Nephron (organoid): ENCODE data around the gene NANS.

ENCODE experiments used
- H3K27ac Mint-ChIP-seq, 3 experiments: 2 replicates each; pipeline ENCODE4 v1.8.0; 2020; ENCODE audit warnings: mixed read lengths in 3 of 3, mild to moderate bottlenecking in 2 of 3, moderate library complexity in 1 of 3
- H3K27me3 Mint-ChIP-seq: 2 replicates; pipeline ENCODE4 v1.8.0; 2021; ENCODE audit warnings: low read depth, mild to moderate bottlenecking, moderate library complexity, mixed read lengths
- H3K36me3 Mint-ChIP-seq: 2 replicates; pipeline ENCODE4 v1.8.0; 2020; ENCODE audit warnings: low read depth, mixed read lengths
- H3K4me1 Mint-ChIP-seq: 2 replicates; pipeline ENCODE4 v1.8.0; 2020; ENCODE audit warnings: mixed read lengths
- H3K4me3 Mint-ChIP-seq, 3 experiments: 2 replicates each; pipeline ENCODE4 v1.8.0; 2020; ENCODE audit warnings: mild to moderate bottlenecking in 3 of 3, mixed read lengths in 3 of 3, moderate library complexity in 2 of 3
- H3K9me3 Mint-ChIP-seq: 2 replicates; pipeline ENCODE4 v1.8.0; 2020; ENCODE audit warnings: mixed read lengths
- TF ChIP-seq, protein P1 (sequence below), 3 experiments: fragments of 200-600 bp; sonication (generic); IDR thresholded peaks; one replicate each; pipeline ENCODE4 v1.5.0; 2021; ENCODE audit warnings: antibody characterized with exemption in 3 of 3; ENCODE audit not compliant: unreplicated experiment in 3 of 3

NANS gene

DNA sequence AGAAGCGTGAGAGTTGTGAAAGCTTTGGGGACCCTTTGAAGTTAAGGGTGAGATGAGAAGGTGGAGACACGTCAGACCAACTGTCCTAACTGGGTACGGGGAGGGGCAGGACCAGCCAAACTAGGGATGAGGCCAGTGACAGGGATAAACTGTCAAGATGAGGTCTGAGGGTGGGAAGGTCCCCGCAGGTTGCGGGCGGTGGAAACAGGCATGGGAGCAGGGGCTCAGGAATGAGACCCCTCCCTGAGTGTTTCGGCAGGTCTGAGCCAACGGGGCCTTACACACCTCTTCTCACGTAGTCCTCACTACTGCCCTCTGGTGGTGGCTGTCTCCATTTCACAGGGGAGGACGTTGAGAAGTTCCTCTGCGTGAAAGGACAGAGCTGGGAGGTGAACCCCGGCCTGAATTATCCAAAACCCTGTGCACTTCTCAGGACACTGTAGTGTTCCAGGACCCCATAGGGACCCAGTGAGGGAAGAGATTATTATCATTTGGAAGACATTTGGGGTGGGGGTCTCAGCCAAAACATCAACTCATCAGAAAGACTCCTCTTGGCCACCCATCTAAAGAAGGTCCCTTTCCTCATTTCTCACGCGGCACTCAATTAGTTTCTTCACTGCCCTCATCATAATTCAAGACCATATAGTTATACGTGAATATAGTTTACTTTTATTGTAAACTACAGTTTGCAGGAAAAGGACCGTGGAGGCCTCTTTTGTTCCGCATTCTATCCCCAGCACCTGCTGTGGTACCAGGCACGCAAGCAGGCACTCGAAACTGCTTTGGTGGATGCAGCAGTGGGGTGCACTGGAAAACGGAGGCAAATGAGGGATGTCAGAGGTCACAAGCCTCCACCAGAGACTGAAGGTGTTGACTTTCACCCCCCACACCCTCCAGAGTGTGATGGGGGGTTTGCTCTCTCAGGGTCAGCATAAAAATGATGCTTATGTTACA, 21.7 kb upstream of the NANS start:
- H3K4me3 Mint-ChIP-seq = no peak overlapping the region
- H3K36me3 Mint-ChIP-seq = no peaks in the 10 kb centered on the region
- H3K27me3 Mint-ChIP-seq = peaks cover 11% of the 10 kb centered on the region
- no peaks in the 10 kb centered on the region for H3K9me3 Mint-ChIP-seq
- TF ChIP-seq, protein P1, sequence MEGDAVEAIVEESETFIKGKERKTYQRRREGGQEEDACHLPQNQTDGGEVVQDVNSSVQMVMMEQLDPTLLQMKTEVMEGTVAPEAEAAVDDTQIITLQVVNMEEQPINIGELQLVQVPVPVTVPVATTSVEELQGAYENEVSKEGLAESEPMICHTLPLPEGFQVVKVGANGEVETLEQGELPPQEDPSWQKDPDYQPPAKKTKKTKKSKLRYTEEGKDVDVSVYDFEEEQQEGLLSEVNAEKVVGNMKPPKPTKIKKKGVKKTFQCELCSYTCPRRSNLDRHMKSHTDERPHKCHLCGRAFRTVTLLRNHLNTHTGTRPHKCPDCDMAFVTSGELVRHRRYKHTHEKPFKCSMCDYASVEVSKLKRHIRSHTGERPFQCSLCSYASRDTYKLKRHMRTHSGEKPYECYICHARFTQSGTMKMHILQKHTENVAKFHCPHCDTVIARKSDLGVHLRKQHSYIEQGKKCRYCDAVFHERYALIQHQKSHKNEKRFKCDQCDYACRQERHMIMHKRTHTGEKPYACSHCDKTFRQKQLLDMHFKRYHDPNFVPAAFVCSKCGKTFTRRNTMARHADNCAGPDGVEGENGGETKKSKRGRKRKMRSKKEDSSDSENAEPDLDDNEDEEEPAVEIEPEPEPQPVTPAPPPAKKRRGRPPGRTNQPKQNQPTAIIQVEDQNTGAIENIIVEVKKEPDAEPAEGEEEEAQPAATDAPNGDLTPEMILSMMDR (IDR thresholded peaks at IDR 0.05; ENCODE audit: unreplicated experiment in 3 of 3) = peak; percentile 69 to 72 (median 69)
- peaks cover 5% of the 10 kb centered on the region for H3K4me1 Mint-ChIP-seq
- no peak overlapping the region for H3K27ac Mint-ChIP-seq

DNA sequence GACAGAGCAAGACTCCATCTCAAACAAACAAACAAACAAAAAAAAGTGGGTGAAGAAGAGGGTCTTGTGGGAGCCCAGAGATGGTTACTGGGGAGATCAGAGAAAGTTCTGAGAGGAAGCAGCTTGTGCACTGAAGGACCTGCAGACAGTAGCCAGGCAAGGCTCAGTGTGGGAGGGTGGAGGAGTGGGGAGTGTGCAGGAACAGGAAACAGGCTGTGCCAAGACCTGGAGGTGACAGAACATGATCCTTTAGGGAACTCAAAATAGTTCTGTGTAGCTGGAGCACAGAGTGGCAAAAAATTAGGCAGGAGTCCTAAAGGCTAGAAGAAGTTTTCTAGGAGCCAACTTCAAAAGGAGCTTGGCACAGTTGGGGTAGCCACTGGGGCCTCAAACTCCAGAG, 19.2 kb upstream of the NANS start:
- Mint-ChIP-seq H3K27ac (no peak overlapping the region), H3K27me3 (peaks cover 18% of the 10 kb centered on the region), H3K4me3 (no peak overlapping the region), H3K36me3 (no peaks in the 10 kb centered on the region), H3K4me1 (peaks cover 5% of the 10 kb centered on the region), H3K9me3 (no peaks in the 10 kb centered on the region)
- TF ChIP-seq, protein P1 (IDR thresholded peaks at IDR 0.05; ENCODE audit: unreplicated experiment in 3 of 3) = no peak

DNA sequence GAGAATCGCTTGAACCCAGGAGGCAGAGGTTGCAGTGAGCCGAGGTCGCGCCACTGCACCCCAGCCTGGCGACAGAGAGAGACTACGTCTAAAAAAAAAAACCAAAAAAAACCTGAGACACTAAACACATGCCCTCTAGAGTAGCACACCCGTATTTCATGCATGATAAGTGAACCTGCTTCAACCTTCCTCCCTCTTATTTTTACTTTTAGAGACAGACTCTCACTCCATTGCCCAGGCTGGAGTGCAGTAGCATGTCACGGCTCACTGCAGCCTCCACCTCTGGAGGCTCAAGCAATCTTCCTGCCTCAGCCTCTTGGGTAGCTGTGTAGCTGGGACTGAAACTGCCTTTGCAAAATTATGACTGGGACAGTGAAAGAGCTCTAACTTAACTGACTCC, 17.6 kb upstream of the NANS start:
- Mint-ChIP-seq H3K27ac (no peak overlapping the region), H3K36me3 (no peaks in the 10 kb centered on the region), H3K9me3 (no peaks in the 10 kb centered on the region), H3K4me1 (peaks cover 5% of the 10 kb centered on the region), H3K4me3 (no peak overlapping the region), H3K27me3 (peaks cover 18% of the 10 kb centered on the region)
- TF ChIP-seq, protein P1 (IDR thresholded peaks at IDR 0.05; ENCODE audit: unreplicated experiment in 3 of 3) = no peak

DNA sequence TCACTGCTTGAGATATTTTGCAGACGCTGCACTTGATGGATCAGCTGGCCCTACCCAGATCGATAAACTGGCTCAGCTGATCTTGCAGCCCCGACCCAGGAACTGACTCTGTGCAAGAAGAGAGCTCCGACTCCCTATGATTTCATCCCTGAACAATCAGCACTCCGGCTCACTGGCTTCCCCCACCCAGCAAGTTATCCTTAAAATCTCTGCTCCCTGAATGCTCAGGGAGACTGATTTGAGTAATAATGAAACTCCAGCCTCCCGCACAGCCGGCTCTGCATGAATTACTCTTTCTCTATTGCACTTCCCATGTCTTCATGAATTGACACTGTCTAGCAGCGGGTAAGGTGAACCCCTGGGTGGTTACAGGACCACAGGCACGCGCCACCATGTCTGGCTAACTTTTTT, 16.9 kb upstream of the NANS start:
- Mint-ChIP-seq H3K9me3 (no peaks in the 10 kb centered on the region), H3K36me3 (no peaks in the 10 kb centered on the region), H3K4me1 (peaks cover 5% of the 10 kb centered on the region), H3K4me3 (no peak overlapping the region), H3K27me3 (peaks cover 18% of the 10 kb centered on the region), H3K27ac (no peak overlapping the region)
- TF ChIP-seq, protein P1 (IDR thresholded peaks at IDR 0.05; ENCODE audit: unreplicated experiment in 3 of 3) = no peak

DNA sequence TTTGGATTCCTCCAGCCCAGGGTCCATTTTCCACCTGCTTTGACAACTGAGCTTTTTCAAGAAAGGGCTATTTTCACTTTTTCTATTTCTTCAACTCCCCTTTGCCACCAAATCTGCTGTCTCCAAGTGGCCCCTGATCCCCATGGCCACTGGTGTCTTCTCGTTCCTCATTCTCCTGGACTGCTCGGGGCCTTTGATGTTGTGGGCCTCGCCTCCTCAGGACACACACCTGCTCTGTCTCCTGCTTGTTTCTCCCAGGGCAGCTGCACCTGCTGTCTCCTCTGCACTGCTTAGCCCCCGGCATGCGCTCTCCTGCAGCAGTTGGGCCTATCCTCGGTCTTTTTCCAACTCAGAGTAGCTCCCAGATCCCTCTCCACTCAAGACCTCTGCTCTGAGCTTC, 16.3 kb upstream of the NANS start:
- no peak overlapping the region for H3K4me3 Mint-ChIP-seq
- no peaks in the 10 kb centered on the region for H3K36me3 Mint-ChIP-seq
- no peak overlapping the region for H3K27ac Mint-ChIP-seq
- TF ChIP-seq, protein P1 (IDR thresholded peaks at IDR 0.05; ENCODE audit: unreplicated experiment in 3 of 3) = no peak
- H3K27me3 Mint-ChIP-seq = peaks cover 21% of the 10 kb centered on the region
- no peaks in the 10 kb centered on the region for H3K4me1 Mint-ChIP-seq
- no peaks in the 10 kb centered on the region for H3K9me3 Mint-ChIP-seq

DNA sequence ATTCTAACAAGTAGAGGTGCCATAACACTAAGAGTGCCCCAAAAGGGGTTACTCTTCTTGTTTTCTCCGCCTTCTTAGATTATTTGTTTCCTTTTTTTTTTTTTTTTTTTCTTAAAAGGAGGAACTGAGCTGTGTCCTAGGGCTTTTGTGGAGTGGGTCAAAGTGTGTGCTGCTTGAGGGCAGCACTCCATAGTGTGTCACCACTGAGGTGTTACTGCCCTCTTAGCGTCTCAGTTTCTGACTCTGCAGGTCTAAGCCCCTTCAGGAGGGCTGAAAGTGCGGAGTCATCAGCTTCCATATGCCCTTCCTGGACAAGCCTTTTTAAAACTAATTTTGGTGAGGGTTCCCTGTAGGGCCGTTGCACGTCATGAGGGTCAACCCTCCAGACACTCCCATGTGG, 12.6 kb upstream of the NANS start:
- TF ChIP-seq, protein P1 (IDR thresholded peaks at IDR 0.05; ENCODE audit: unreplicated experiment in 3 of 3) = no peak
- no peaks in the 10 kb centered on the region for H3K9me3 Mint-ChIP-seq

More for the DNA sequence above, 12.6 kb upstream of the NANS start:
- H3K27me3 Mint-ChIP-seq = peaks cover 14% of the 10 kb centered on the region
- no peaks in the 10 kb centered on the region for H3K36me3 Mint-ChIP-seq
- no peak overlapping the region for H3K27ac Mint-ChIP-seq
- no peak overlapping the region for H3K4me3 Mint-ChIP-seq
- no peaks in the 10 kb centered on the region for H3K4me1 Mint-ChIP-seq
